GM19025 (cell line): ENCODE data around the gene OSBPL10.

ENCODE experiments used
- ATAC-seq: cut with Tn5 transposase; IDR thresholded peaks from one replicate; pipeline ENCODE4 v1.9.1; 2021; ENCODE audit warnings: mild to moderate bottlenecking, low read depth, moderate library complexity; ENCODE audit not compliant: unreplicated experiment

Gene OSBPL10

GRCh38 chr3:31823184-31823583, 157.9 kb downstream of the OSBPL10 start:
- ATAC-seq = no peak

- ATAC-seq = no peak
Measured at GRCh38 chr3:31821118-31821517, 159.9 kb downstream of the OSBPL10 start.

DNA sequence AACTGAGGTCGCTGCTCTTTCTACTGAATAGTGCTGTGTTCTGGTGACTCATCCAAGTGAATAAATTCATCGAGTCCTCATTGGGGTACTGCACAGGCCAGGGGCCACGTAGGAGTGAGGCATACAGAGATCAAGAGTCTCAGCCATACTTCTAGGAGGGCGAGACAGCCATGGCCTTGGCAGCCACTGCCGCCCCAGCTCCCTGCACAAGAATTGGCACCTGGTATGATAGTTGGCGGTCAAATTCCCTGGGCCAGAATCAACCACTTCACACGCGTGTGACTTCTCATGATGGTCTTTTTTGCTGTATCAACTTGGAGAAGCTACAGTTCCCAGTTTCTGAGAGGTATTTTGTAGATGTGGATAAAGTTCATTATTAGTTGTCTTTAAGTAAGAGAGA, 161.6 kb downstream of the OSBPL10 start:
- no peak for ATAC-seq

DNA sequence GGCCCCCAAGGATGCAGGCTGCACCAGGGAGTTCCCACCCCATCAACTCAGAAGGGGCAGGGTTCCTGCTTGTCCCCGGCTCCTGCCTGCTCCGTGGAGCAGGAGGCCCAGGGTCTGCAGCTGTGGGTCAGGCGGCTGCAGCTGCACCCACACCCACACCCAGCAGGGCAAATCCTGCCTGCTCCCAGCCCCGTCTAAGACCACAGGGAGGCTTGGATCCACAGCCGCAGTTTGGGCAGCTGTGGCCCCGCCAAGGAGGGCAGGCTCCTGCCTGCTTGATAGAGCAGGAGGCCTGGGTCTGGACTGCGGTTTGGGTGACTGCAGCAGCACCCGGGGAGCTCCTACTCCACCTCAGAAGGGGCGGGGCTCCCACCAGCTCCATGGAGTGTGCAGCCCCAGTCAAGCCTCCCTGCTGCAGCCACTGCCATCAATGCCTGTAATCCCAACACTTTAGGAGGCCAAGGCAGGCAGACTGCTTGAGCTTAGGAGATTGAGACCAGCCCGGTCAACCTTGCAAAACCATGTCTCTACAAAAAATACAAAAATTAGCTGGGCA, 163.6 kb downstream of the OSBPL10 start:
- no peak for ATAC-seq

- no peak for ATAC-seq
Measured at GRCh38 chr3:31815631-31816440, 165.2 kb downstream of the OSBPL10 start.

- ATAC-seq = no peak
Measured at GRCh38 chr3:31815006-31815405, 166.1 kb downstream of the OSBPL10 start.

DNA sequence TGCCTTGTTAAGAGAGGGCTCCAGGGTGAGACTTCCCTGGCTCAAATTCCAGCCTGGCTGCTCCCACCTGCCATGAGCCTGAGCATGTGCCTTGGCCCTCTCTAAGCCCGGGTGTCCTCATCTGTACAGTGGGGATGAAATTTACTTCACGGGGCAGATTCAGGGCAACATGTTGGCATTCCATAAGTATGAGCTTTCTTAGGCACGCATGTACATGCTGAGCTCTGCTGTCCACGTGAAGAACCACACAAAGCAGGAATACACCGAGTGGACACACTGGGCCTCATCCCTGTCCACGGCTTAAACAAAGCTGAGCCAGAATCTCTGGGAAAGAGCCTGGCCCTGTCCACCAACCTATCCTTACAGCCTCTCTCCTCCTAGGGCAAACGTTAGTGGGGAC, 167.4 kb downstream of the OSBPL10 start:
- no peak for ATAC-seq

- no peak for ATAC-seq
Measured at GRCh38 chr3:31813197-31813596, 167.9 kb downstream of the OSBPL10 start.

DNA sequence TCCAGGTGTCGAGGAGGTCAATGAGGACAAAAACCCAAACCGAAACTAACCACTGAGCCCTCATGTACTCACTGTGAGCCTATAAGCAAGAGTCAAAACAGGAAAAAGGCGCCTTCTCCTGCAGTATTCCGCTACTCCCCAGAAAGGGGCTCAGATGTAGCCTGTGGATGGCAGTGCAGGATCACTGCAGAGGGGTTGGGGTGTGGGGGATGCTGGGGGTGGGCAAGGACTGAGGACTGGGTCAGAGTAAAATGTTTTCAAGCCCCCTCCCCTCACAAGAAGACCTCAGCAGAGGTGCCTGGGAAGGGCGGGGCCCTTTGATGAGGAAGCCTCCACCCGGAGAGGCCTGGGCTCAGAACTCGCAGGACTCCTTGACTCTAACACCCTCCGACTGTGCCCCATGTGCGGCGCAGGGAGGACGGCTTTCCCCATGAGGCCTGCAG, 170.1 kb downstream of the OSBPL10 start:
- no peak for ATAC-seq

DNA sequence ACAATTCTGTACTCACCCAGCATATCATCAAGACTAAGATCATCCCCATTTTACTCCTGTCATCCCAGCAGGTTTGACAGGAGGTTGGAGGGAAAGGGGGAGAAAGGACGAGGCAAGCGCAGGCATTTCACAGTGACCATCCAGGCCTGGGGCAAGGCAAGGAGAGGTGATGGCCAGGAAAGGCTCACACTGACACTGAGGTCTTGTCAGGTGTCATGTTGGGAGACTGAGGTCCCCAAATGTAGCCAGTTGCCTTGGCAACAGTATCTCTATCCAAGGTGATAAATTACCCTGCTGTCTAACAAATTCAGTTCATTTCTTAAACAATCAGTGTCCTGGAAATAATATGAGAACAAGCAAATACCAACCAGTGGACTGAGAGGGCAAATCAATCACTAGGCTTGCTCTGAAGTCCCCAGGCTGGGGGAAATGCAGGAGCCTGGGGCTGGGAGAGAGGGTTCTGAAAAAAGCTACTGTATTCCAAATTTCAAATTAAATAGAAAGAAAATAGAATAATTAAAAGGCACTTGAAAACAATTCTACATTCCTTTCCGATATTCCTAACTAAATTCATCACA, 172.8 kb downstream of the OSBPL10 start:
- no peak for ATAC-seq

- no peak for ATAC-seq
Measured at GRCh38 chr3:31804251-31805051, 176.6 kb downstream of the OSBPL10 start.

- ATAC-seq = no peak
Measured at GRCh38 chr3:31802981-31803740, 177.9 kb downstream of the OSBPL10 start.

DNA sequence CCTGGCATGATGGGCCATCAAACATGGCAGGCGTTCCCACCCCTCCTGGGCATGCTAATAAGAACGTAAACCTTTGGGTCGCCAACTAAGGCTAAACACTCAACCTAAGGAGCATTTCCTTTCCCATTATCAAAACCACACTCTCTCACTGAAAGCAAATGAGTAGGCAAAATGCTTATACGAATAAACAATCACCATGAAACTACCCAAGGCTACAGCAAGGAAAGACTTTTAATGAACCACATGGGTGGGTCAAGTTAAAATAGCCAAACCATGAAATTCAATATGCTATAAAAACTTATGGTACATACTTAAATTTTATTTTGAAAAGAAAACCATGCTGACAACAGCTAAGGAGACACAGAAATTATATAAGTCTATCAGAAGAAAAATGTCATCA, 180.6 kb downstream of the OSBPL10 start:
- ATAC-seq = no peak

DNA sequence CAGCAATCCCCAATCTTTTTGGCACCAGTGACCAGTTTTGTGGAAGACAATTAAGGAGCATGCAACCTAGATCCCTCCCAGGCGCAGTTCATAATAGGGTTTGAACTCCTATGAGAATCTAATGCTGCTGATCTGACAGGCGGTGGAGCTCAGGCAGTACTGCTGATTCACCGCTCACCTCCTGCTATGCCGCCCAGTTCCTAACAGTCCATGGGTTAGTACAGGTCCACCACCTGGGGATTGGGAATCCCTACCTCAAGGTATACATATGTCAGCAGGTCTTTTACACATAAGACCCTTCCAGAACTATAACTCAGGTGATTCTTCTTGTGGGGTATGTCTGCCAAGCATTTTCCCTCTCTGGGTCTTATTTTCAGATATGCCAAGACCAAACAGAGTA, 182.2 kb downstream of the OSBPL10 start:
- no peak for ATAC-seq

DNA sequence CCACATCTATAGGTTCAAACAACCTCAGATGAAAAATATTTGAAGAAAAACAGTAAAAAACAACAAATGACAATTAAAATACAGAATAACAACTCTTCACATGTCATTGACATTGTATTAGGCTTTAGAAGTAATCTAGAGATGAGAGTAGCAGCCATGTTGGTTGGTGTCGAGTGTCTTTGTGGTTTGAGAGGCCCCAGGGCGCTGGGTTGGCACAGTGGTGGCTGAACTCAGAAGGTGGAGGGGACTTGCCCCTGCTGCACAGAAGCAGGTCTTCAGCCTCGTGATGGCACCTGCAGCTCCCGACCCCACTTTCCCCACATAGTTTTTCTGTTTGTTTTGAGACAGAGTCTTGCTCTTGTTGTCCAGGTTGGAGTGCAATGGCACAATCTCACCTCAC, 187.2 kb downstream of the OSBPL10 start:
- ATAC-seq = no peak

DNA sequence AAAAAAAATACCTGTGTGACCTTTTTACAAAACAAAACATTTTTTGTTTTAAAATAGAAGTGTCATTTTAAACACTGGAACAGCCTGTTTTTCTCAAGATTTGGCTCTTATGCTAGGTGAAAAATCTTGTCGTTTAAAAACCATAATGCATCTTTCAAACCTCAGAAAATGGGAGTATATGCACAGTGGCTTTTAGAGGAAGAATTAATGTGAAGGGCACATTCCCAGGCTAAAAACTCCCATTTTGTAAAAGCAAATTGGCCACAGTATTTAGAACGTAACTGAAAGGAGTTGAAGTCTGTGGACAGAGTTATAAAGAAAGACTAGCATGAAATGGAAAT, 190.0 kb downstream of the OSBPL10 start:
- no peak for ATAC-seq

- no peak for ATAC-seq
Measured at GRCh38 chr3:31790193-31791089, 190.6 kb downstream of the OSBPL10 start.

- ATAC-seq = no peak
Measured at GRCh38 chr3:31789429-31789828, 191.6 kb downstream of the OSBPL10 start.

- no peak for ATAC-seq
Measured at GRCh38 chr3:31785734-31786133, 195.3 kb downstream of the OSBPL10 start.
